ENCODE data around the gene PPA1.

The PPA1 gene

DNA sequence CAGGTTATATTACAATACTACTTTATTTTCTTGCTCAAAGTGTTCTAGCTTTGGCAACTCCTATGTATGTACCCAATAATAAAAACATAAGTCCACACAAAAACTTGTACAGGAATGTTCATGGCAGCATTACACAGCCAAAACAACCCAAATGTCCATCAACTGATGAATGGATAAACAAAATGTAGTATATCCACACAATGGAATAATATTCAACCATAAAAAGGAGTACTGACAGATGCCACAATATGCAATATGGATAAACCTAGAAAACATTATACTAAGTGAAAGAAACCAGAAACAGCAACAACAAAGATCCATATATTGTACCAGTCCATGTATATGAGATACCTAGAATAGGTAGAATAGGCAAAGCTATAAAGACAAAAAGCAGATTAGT lies 21.0 kb downstream of the PPA1 start:
- DNase-seq = no peak
- Histone ChIP-seq H3K4me3 (ENCODE audit: low read depth, low read length) (no peak overlapping the region), H3K27ac (no peak overlapping the region), H3K9me3 (ENCODE audit: severe bottlenecking) (no peaks in the 10 kb centered on the region), H3K36me3 (peaks cover 97% of the 10 kb centered on the region), H3K27me3 (ENCODE audit: insufficient read depth, low read depth, severe bottlenecking) (no peaks in the 10 kb centered on the region)
- TF ChIP-seq, protein P1, sequence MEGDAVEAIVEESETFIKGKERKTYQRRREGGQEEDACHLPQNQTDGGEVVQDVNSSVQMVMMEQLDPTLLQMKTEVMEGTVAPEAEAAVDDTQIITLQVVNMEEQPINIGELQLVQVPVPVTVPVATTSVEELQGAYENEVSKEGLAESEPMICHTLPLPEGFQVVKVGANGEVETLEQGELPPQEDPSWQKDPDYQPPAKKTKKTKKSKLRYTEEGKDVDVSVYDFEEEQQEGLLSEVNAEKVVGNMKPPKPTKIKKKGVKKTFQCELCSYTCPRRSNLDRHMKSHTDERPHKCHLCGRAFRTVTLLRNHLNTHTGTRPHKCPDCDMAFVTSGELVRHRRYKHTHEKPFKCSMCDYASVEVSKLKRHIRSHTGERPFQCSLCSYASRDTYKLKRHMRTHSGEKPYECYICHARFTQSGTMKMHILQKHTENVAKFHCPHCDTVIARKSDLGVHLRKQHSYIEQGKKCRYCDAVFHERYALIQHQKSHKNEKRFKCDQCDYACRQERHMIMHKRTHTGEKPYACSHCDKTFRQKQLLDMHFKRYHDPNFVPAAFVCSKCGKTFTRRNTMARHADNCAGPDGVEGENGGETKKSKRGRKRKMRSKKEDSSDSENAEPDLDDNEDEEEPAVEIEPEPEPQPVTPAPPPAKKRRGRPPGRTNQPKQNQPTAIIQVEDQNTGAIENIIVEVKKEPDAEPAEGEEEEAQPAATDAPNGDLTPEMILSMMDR (IDR thresholded peaks at IDR 0.05; ENCODE audit: low read depth, low read length) = no peak

DNA sequence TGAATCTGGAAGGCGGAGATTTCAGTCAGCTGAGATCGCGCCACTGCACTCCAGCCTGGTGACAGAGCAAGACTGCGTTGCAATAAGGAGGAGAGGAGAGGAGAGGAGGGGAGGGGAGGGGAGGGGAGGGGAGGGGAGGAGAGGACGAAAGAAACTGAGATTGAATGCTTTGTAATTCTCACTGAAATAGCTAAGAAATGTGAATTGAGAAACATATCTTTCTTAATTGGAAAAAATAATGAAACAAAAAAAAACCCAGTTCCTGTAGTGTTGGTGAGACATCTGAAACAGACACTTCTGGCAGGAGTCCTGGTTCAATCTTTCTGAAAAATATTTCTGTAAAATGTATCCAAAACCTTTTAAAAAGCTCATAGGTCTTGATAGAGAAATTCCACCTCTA lies 26.5 kb downstream of the PPA1 start:
- Histone ChIP-seq H3K27ac (no peak overlapping the region), H3K4me3 (ENCODE audit: low read depth, low read length) (no peak overlapping the region), H3K27me3 (ENCODE audit: insufficient read depth, low read depth, severe bottlenecking) (no peaks in the 10 kb centered on the region), H3K36me3 (peaks cover 94% of the 10 kb centered on the region), H3K9me3 (ENCODE audit: severe bottlenecking) (no peaks in the 10 kb centered on the region)
- TF ChIP-seq, protein P1 (IDR thresholded peaks at IDR 0.05; ENCODE audit: low read depth, low read length) = no peak
- no peak for DNase-seq

DNA sequence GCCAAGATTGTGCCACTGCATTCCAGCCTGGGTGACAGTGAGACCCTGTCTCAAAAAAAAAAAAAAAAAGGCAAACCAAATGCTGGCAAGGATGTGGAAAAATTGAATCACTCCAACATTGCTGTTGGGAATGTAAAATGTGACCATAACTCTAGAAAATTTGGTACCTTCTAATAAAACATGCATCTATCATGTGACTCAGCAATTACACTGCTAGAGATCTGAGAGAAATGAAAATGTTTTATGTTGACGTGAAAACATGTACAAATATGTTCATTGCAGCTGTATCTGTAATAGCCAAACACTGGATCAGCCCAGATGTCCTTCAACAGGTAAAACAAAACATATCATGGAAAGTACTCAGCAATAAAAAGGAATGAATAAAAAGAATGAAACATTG lies 32.1 kb downstream of the PPA1 start:
- Histone ChIP-seq H3K9me3 (ENCODE audit: severe bottlenecking) (no peaks in the 10 kb centered on the region), H3K27me3 (ENCODE audit: insufficient read depth, low read depth, severe bottlenecking) (no peaks in the 10 kb centered on the region), H3K36me3 (peaks cover 74% of the 10 kb centered on the region), H3K27ac (no peak overlapping the region), H3K4me3 (ENCODE audit: low read depth, low read length) (no peak overlapping the region)
- TF ChIP-seq, protein P1 (IDR thresholded peaks at IDR 0.05; ENCODE audit: low read depth, low read length) = no peak
- DNase-seq = no peak

DNA sequence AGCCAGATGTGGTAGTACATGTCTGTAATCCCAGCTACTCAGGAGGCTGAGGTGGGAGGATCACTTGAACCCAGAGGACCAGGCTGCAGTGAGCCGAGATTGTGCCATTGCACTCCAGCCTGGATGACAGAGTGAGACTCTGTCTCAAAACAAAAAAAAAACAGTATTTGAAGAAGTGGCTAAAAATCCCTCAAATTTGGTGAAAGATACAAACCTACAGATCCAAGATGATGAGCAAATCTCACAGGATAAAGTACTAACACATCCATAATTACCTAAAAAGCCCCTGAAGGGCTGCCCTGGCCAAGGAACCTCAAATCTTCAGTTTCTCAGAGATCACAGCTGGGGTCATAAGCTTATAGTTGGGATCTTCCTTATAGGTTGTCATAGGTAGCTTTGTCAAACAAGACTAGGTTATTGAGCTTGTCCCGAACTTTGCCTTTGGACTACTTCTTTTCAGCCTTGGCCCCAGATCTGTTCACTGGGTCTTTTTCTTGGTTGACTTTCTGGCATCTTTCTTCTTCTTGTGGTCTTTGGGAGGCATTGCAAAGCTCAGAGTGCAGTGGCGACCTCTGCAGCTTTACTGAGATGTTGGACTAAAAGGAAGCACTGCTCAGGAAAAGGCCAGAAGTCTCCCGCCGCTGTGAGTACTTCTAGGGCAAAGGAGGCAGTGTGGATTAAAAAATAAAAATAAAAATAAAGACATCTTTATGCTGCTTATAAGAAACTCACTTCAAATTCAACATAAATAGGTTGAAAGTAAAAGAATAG lies 34.3 kb downstream of the PPA1 start:
- H3K27me3 ChIP-seq (ENCODE audit: insufficient read depth, low read depth, severe bottlenecking) = no peaks in the 10 kb centered on the region
- TF ChIP-seq, protein P1 (IDR thresholded peaks at IDR 0.05; ENCODE audit: low read depth, low read length) = no peak
- no peak for DNase-seq
- H3K4me3 ChIP-seq (ENCODE audit: low read depth, low read length) = no peak overlapping the region
- H3K9me3 ChIP-seq (ENCODE audit: severe bottlenecking) = no peaks in the 10 kb centered on the region
- peaks cover 56% of the 10 kb centered on the region for H3K36me3 ChIP-seq
- no peak overlapping the region for H3K27ac ChIP-seq

DNA sequence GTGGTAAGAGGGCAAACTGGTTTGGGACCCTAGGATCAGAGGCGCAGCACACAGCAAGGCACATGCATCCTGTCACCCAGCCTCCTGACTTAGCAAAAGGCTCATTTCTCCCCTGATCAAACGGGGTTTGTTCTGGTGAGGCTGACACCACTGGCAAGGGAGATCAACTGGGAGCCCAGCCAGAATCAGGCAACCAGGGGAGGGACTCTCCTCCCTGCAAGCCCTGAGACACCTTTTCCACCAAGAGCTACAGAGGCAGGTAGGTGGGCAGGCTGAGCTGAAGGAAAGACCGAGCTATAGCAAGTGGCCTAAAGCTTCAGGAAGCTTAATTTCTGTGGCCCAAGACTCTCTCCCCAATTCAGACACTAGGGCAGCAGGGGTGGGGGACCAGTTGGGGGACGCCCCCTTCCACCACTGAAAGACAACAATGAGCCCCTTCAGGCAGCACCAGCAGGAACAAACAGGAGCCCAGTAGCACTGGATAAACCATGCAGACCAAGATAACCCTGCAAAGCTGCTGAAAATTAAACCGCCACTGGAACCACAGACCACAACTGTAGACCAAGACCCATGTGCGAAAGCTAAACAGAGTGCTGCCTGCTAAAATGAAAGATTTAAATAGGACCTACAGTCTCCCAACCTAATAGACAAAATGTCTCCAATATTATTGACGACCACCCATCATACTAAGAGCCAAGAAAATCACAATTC lies 35.8 kb downstream of the PPA1 start:
- TF ChIP-seq, protein P1 (IDR thresholded peaks at IDR 0.05; ENCODE audit: low read depth, low read length) = no peak
- no peak for DNase-seq
- no peak overlapping the region for H3K27ac ChIP-seq
- no peak overlapping the region for H3K4me3 ChIP-seq (ENCODE audit: low read depth, low read length)
- H3K36me3 ChIP-seq = peaks cover 41% of the 10 kb centered on the region
- H3K9me3 ChIP-seq (ENCODE audit: severe bottlenecking) = no peaks in the 10 kb centered on the region
- H3K27me3 ChIP-seq (ENCODE audit: insufficient read depth, low read depth, severe bottlenecking) = no peaks in the 10 kb centered on the region
